IMR-90 (cell line): ENCODE measurements around the gene SLC66A1. TPM values are rescaled to one million over a fixed set of nuclear protein-coding genes. Genes with fewer than 3 reads are reported as not detected.

ENCODE experiments used
- ATAC-seq: fragments of 200-7000 bp; cut with Tn5 transposase; 2 replicates; pipeline ENCODE4 v1.9.1; 2020; ENCODE audit warnings: low read depth, mild to moderate bottlenecking, moderate library complexity
- BruUV-seq: library from RNA; stranded (reverse); fragments of 400-500 nt; replicated peaks from 2 replicates; lab custom pipeline; 2021; lab: Mats Ljungman, UMichigan
- CTCF ChIA-PET: fragments of 300-600 bp; formaldehyde crosslinking; extraction: SDS; loops from one replicate; lab custom pipeline; 2021; ENCODE audit warnings: antibody characterized with exemption; lab: Yijun Ruan, JAX
- POLR2A ChIA-PET: fragments of 300-600 bp; sonication (Branson Sonifier 250); formaldehyde crosslinking; loops from one replicate; lab custom pipeline; 2022; ENCODE audit warnings: antibody characterized with exemption; ENCODE audit not compliant: unreplicated experiment; lab: Charles Lee
- DNase-seq: peaks from one replicate; pipeline ENCODE4 v3.0.0; 2013
- H2AFZ ChIP-seq: replicated peaks from 2 replicates; pipeline ENCODE3; 2013; ENCODE audit warnings: low read length, mild to moderate bottlenecking; ENCODE audit not compliant: poor library complexity
- H2AK5ac ChIP-seq: 2 replicates; pipeline ENCODE4 v1.6.1; 2013; ENCODE audit warnings: low read depth, low read length, inconsistent platforms
- H2AK9ac ChIP-seq: replicated peaks from 2 replicates; pipeline ENCODE3; 2013; ENCODE audit warnings: mild to moderate bottlenecking, low read depth, low read length, moderate library complexity; ENCODE audit not compliant: poor library complexity
- H2BK120ac ChIP-seq: 2 replicates; pipeline ENCODE4 v1.6.1; 2013; ENCODE audit warnings: low read depth, low read length, inconsistent platforms
- H2BK15ac ChIP-seq: 3 replicates; pipeline ENCODE4 v1.6.1; 2013; ENCODE audit warnings: low read depth, low read length, inconsistent platforms
- H2BK20ac ChIP-seq: 2 replicates; pipeline ENCODE4 v1.6.1; 2013; ENCODE audit warnings: low read depth, mild to moderate bottlenecking, inconsistent platforms, low read length, moderate library complexity
- H2BK5ac ChIP-seq: 2 replicates; pipeline ENCODE4 v1.6.1; 2013; ENCODE audit warnings: mild to moderate bottlenecking, low read depth, low read length, inconsistent platforms; ENCODE audit not compliant: poor library complexity, severe bottlenecking
- H3K14ac ChIP-seq: replicated peaks from 2 replicates; pipeline ENCODE4 v1.6.1; 2013; ENCODE audit warnings: low read depth, low read length, inconsistent platforms
- H3K18ac ChIP-seq: 2 replicates; pipeline ENCODE4 v1.6.1; 2013; ENCODE audit warnings: low read depth, low read length, control low read depth
- H3K23ac ChIP-seq: 2 replicates; pipeline ENCODE4 v1.6.1; 2013; ENCODE audit warnings: low read depth, low read length, inconsistent platforms
- H3K27ac ChIP-seq: 2 replicates; pipeline ENCODE4 v1.5.1; 2013; ENCODE audit warnings: mild to moderate bottlenecking, control low read depth, low read length; ENCODE audit not compliant: insufficient read depth
- H3K27me3 ChIP-seq: 2 replicates; pipeline ENCODE4 v1.6.1; 2013; ENCODE audit warnings: low read length; ENCODE audit not compliant: control insufficient read depth, insufficient read depth
- H3K36me3 ChIP-seq: 2 replicates; pipeline ENCODE4 v1.6.1; 2013; ENCODE audit warnings: low read length, mixed read lengths; ENCODE audit not compliant: control insufficient read depth, insufficient read depth
- H3K4ac ChIP-seq: 2 replicates; pipeline ENCODE4 v1.6.1; 2013; ENCODE audit warnings: low read depth, low read length, inconsistent platforms
- H3K4me1 ChIP-seq: 2 replicates; pipeline ENCODE4 v1.6.1; 2013; ENCODE audit warnings: low read length, mixed read lengths; ENCODE audit not compliant: control insufficient read depth, insufficient read depth
- H3K4me2 ChIP-seq: 2 replicates; pipeline ENCODE4 v1.6.1; 2013; ENCODE audit warnings: low read depth, mild to moderate bottlenecking, control low read depth, low read length, moderate library complexity
- H3K4me3 ChIP-seq: 2 replicates; pipeline ENCODE4 v1.5.1; 2013; ENCODE audit warnings: low read depth, mild to moderate bottlenecking, control low read depth, low read length, moderate library complexity; ENCODE audit not compliant: insufficient read depth
- H3K56ac ChIP-seq: 2 replicates; pipeline ENCODE4 v1.6.1; 2013; ENCODE audit warnings: low read length, inconsistent platforms; ENCODE audit not compliant: insufficient read depth; ENCODE audit errors: extremely low read depth
- H3K79me1 ChIP-seq, 2 experiments: 2 replicates each; pipeline ENCODE4 v1.6.1; 2013; ENCODE audit warnings: low read length in 2 of 2, inconsistent platforms in 1 of 2, low read depth in 1 of 2
- H3K9ac ChIP-seq: 2 replicates; pipeline ENCODE4 v1.6.1; 2013; ENCODE audit warnings: low read depth, low read length, control low read depth
- H3K9me1 ChIP-seq: 2 replicates; pipeline ENCODE4 v1.6.1; 2013; ENCODE audit warnings: low read length, inconsistent platforms; ENCODE audit not compliant: insufficient read depth
- H3K9me3 ChIP-seq: 2 replicates; pipeline ENCODE4 v1.6.1; 2013; ENCODE audit warnings: low read length; ENCODE audit not compliant: control insufficient read depth, insufficient read depth
- H4K20me1 ChIP-seq: 2 replicates; pipeline ENCODE4 v1.6.1; 2013; ENCODE audit warnings: low read length, inconsistent platforms; ENCODE audit not compliant: insufficient read depth
- H4K5ac ChIP-seq: 2 replicates; pipeline ENCODE4 v1.6.1; 2013; ENCODE audit warnings: mild to moderate bottlenecking, low read depth, low read length, control low read depth
- H4K8ac ChIP-seq, 2 experiments: 2 replicates each; pipeline ENCODE4 v1.6.1; 2013; ENCODE audit warnings: low read depth in 2 of 2, low read length in 2 of 2, control low read depth in 1 of 2, inconsistent platforms in 1 of 2
- H4K91ac ChIP-seq: 2 replicates; pipeline ENCODE4 v1.6.1; 2013; ENCODE audit warnings: low read depth, low read length, inconsistent platforms; ENCODE audit not compliant: insufficient read depth
- BHLHE40 ChIP-seq: fragments of 150-350 bp; IDR thresholded peaks from 2 replicates; pipeline ENCODE4 v1.6.1; 2016; ENCODE audit warnings: mild to moderate bottlenecking, low read depth, low read length
- MAZ ChIP-seq: IDR thresholded peaks from 2 replicates; pipeline ENCODE4 v1.6.1; 2012; ENCODE audit warnings: low read depth, mild to moderate bottlenecking, low read length, improper control_type of control experiment, moderate library complexity, borderline replicate concordance
- RAD21 ChIP-seq: IDR thresholded peaks from 2 replicates; pipeline ENCODE4 v1.6.1; 2012; ENCODE audit warnings: low read length, improper control_type of control experiment
- SMC3 ChIP-seq: fragments of 150-350 bp; IDR thresholded peaks from 2 replicates; pipeline ENCODE4 v1.6.1; 2016; ENCODE audit warnings: low read depth, mild to moderate bottlenecking, antibody characterized with exemption, low read length, moderate library complexity
- USF2 ChIP-seq: fragments of 150-350 bp; IDR thresholded peaks from 2 replicates; pipeline ENCODE4 v1.6.1; 2017; ENCODE audit warnings: mild to moderate bottlenecking, antibody characterized with exemption, low read length, low read depth
- WGBS, 2 experiments: methylation state at CpG; one replicate each; pipeline versions ENCODE4 v1.1.5 to v1.1.7; 2013; ENCODE audit warnings: missing lambda C conversion rate in 2 of 2; ENCODE audit not compliant: insufficient read length in 1 of 2; ENCODE audit errors: extremely low coverage in 2 of 2; 5-methylcytosine and 5-hydroxymethylcytosine counted together
- dilution Hi-C: fragments of 300-500 bp; cut with HindIII; formaldehyde crosslinking; loops from one replicate; pipeline ENCODE4 v1.14.3; 2018; ENCODE audit warnings: low sequenced_read_pairs; ENCODE audit not compliant: unreplicated experiment
- in situ Hi-C: fragments of 300-500 bp; cut with MboI; formaldehyde crosslinking; loops from 3 replicates; pipeline ENCODE4 v1.14.3; 2019; ENCODE audit warnings: low sequenced_read_pairs, inconsistent platforms, mixed read lengths
- intact Hi-C: fragments of 100-400 bp; cut with micrococcal nuclease; formaldehyde crosslinking; loops from 2 replicates; pipeline ENCODE4 v1.10.0; 2022
- polyA plus RNA-seq, 3 experiments: library from polyadenylated mRNA; depleted of rRNA; stranded (reverse); fragments of >200 nt; gene quantifications; 2 replicates each; pipeline ENCODE4 v1.2.3, GENCODE V29; 2012; ENCODE audit warnings: low replicate concordance in 1 of 3
- total RNA-seq: library from RNA; depleted of rRNA; stranded (reverse); fragments of >200 nt; gene quantifications from 2 replicates; pipeline ENCODE4 v1.2.3, GENCODE V29; 2012

Gene SLC66A1
- total and polyA plus RNA-seq, 2 of the 4 experiments (the other 2 are of a cell fraction) = 6.8 to 18.9 TPM

DNA sequence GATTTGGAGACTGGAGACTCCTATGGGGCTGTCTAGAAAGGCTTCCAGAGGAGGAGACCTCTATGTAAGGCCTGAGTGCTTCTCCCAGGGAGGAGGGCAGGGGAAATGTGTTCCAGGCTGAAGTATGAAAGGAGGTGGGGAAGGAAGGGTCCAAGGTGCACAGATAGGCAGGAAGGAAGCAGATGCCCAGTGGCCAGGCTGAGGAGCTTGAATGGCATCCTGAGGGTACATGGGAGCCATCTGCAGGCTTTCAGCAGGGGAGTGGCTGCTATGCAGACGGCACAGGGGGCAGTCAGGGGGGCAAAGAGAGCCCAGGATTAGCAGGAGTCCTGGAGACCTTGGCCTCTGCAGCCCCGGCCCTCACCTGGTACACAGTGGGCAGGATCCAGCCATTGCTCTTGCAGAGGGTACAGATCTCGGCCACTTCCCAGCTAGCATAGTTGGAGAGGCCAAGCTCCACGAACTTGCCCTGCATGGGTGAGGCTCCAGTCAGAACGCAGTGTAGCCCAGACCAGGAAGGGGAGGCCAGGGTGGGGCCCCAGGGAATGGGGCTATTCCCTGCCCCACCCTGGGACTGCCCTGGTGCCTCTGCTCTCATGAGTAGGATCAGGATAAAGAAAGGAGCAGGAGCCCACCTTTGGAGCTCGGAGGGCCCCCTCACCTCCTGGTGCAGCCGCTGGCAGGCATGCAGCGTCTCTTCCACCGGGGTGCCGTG is 4.2 kb upstream of the SLC66A1 start:
- intact Hi-C loops (no loop called here), in situ Hi-C loops (no loop called here), dilution Hi-C loops (no loop called here)
- no TSS peak for BruUV-seq
- no peak for DNase-seq
- H3K4ac ChIP-seq = no peak overlapping the region
- H3K9me3 ChIP-seq = no peaks in the 10 kb centered on the region
- peaks cover 46% of the 10 kb centered on the region for H3K36me3 ChIP-seq
- no peak overlapping the region for H3K14ac ChIP-seq
- H2BK5ac ChIP-seq = no peak overlapping the region
- no peak overlapping the region for H4K5ac ChIP-seq
- H2AK9ac ChIP-seq = no peak overlapping the region
- POLR2A ChIA-PET = no interaction called here
- no peak overlapping the region for H3K27ac ChIP-seq
- H3K18ac ChIP-seq = no peak overlapping the region
- CTCF ChIA-PET = no interaction called here
- no peak overlapping the region for H2BK20ac ChIP-seq
- no peak overlapping the region for H3K9ac ChIP-seq
- H3K27me3 ChIP-seq = no peaks in the 10 kb centered on the region
- no peak overlapping the region for H4K91ac ChIP-seq
- H4K8ac ChIP-seq = no peak overlapping the region
- peaks cover 16 to 40% of the 10 kb centered on the region in 2 experiments for H3K79me1 ChIP-seq
- no peak overlapping the region for H2BK15ac ChIP-seq
- H3K4me2 ChIP-seq = no peak overlapping the region
- H4K20me1 ChIP-seq = peaks cover 17% of the 10 kb centered on the region
- H2BK120ac ChIP-seq = no peak overlapping the region
- peaks cover 8% of the 10 kb centered on the region for H3K9me1 ChIP-seq
- H2AK5ac ChIP-seq = no peak overlapping the region
- H3K4me3 ChIP-seq = no peak overlapping the region
- WGBS, 2 experiments = 93% methylated on average over 7 of the region's 10 CpGs; no CpG with 5 or more reads in 1 of the 2 experiments
- H2AFZ ChIP-seq = no peak overlapping the region
- peaks cover 14% of the 10 kb centered on the region for H3K4me1 ChIP-seq
- H3K56ac ChIP-seq = no peak overlapping the region
- no peak overlapping the region for H3K23ac ChIP-seq
- TF ChIP-seq BHLHE40 = no peak
- TF ChIP-seq MAZ = no peak
- TF ChIP-seq SMC3 = no peak
- TF ChIP-seq USF2 = no peak
- no peak for TF ChIP-seq RAD21
- no peak for ATAC-seq
